GM10248 (cell line): Measurements from ENCODE around the gene ROBO1.

Source experiments
- CTCF ChIA-PET: fragments of 300-600 bp; sonication (Branson Sonifier 250); formaldehyde crosslinking; extraction: SDS; loops from one replicate; lab custom pipeline; 2021; ENCODE audit warnings: antibody characterized with exemption; lab: Yijun Ruan, JAX
- POLR2A ChIA-PET: fragments of 350-650 bp; sonication (Branson Sonifier 250); formaldehyde crosslinking; extraction: SDS; loops from one replicate; lab custom pipeline; 2020; ENCODE audit warnings: antibody characterized with exemption; lab: Yijun Ruan, JAX
- DNase-seq: peaks from one replicate; pipeline ENCODE4 v3.0.0; 2012; ENCODE audit errors: extremely low spot score
- CTCF ChIP-seq: IDR thresholded peaks from 2 replicates; pipeline ENCODE4 v1.5.1; 2012; ENCODE audit warnings: mild to moderate bottlenecking, low read depth; ENCODE audit errors: extremely low read depth, missing control alignments, control extremely low read depth

ROBO1 gene

GRCh38 chr3:78734048-78734637, 1033.7 kb downstream of the ROBO1 start:
- ChIA-PET POLR2A (no interaction called here), CTCF (no interaction called here)
- TF ChIP-seq CTCF = no peak
- no peak for DNase-seq

GRCh38 chr3:78732893-78733292, 1034.9 kb downstream of the ROBO1 start:
- no peak for DNase-seq
- POLR2A ChIA-PET = no interaction called here
- CTCF ChIA-PET = no interaction called here
- TF ChIP-seq CTCF = no peak

- DNase-seq = no peak
- ChIA-PET POLR2A (no interaction called here), CTCF (interaction anchor here (0.9 kb wide), 1 partner anchor 18 kb away, joined by 4 read pairs; no protein-coding TSS in a partner anchor)
- TF ChIP-seq CTCF = no peak
Measured at GRCh38 chr3:78732471-78732870, 1035.3 kb downstream of the ROBO1 start.

- CTCF ChIA-PET = interaction anchor here (1.2 to 1.6 kb wide), 6 partner anchors 8 to 20 kb away, joined by 3 to 5 read pairs (median 4); no protein-coding TSS in a partner anchor
- POLR2A ChIA-PET = no interaction called here
- TF ChIP-seq CTCF = no peak
- DNase-seq = no peak
Measured at GRCh38 chr3:78729946-78730345, 1037.9 kb downstream of the ROBO1 start.

GRCh38 chr3:78728406-78729145, 1039.2 kb downstream of the ROBO1 start:
- ChIA-PET POLR2A (no interaction called here), CTCF (interaction anchor here (1.2 to 1.6 kb wide), 3 partner anchors 9 to 15 kb away, joined by 3 to 4 read pairs (median 3); no protein-coding TSS in a partner anchor)
- TF ChIP-seq CTCF = no peak
- no peak for DNase-seq

GRCh38 chr3:78726545-78726944, 1041.3 kb downstream of the ROBO1 start:
- TF ChIP-seq CTCF = no peak
- ChIA-PET CTCF (no interaction called here), POLR2A (no interaction called here)
- no peak for DNase-seq
